T follicular helper cell (primary cell): ENCODE data around the gene LRRC70.
"Not testable (repeated sequence)": the region's sequence is repeated elsewhere in the genome, so short reads cannot be mapped to it uniquely, and the experiment has no call there.

ENCODE experiments used
- DNase-seq: peaks from one replicate; pipeline ENCODE4 v3.0.0-alpha.2; 2020; ENCODE audit warnings: low read depth

LRRC70 gene

GRCh38 chr5:62608529-62609511 is 30.2 kb downstream of the LRRC70 start:
- DNase-seq = no peak

DNA sequence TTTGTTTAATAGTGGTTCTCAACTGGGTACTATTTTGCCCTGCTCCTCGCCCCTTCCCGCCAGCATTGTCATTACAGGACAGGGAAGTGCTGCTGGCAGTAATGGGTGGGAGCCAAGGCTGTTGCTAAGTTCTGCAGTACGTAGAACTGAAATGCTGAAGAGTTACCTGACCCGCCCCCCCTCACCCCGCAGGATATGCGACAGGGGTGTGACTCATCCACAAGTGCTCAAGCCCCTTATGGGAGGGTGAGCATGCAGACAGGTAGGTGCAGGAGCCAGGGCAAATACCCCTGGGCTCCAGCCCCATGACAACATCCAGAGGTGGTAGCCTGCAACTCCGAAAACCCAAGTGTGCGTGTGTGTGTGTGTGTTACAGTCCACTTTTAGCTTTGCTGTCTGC is 35.7 kb downstream of the LRRC70 start:
- no peak for DNase-seq

DNA sequence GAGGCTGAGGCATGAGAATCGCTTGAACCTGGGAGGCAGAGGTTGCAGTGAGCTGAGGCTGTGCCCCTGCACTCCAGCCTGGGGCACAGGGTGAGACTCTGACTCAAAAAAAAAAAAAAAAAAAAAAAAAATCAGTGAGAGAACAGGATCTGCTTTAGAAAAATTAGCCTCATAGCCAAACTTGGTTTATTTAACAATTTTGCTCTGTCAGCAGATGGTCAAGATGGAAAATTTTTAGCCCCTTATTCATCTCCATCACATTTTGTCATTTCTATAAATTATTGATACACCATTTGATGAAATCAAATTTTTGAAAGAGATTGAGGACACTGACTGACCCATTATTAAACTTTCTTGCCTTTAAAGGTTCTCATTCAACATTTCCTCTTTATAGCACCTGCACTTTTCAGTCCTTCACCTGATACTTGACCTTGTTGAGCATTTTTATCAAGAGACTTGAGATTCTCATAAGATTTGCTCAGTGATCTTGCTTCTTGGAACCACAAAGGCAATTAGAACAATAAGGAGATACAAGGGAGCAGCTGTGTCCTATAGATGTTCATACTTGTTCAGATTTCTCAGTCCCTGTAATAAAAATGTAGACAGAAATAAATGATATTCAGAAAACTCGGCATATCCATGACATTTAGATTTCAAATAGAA is 38.1 kb downstream of the LRRC70 start:
- no peak for DNase-seq

GRCh38 chr5:62617943-62618342 is 39.3 kb downstream of the LRRC70 start:
- no peak for DNase-seq

DNA sequence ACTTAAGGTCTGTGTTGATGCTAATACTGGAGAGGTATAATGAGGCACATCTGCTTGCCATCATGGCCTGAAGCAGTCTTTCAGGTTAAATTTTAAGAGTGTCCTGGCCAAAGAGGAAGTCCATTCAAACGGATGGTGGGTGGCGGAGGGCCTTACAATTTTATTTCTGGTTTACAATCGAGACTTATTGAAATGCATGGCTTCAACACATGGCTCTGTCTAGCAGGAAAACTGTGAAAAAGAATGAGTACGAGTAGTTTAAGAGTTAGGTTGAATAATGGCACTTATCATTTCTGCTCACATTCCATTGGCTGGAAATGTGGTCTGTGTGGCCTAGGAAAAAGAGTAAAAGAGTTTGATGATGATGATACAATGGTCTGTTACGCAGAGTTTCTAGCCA is 42.1 kb downstream of the LRRC70 start:
- no peak for DNase-seq

DNA sequence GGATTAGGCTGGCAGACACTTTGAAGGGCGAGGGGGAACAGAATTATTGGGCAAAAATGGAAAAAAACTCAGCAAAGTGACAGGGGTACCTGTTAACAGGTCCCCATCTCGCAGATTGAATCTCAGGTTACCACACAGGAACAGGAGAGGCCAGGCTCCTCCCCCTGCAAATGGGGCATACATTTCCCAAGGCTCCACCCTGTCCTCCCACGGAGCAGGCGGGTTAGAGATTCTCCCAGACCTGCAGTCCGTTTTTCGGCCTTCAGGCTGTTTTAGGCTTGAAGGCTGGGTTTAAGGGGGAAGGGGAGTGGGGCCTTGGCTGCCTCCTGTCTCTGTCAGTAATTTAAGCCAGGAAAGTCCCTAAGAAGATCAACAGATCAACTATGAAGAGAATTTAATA is 42.7 kb downstream of the LRRC70 start:
- DNase-seq = no peak

DNA sequence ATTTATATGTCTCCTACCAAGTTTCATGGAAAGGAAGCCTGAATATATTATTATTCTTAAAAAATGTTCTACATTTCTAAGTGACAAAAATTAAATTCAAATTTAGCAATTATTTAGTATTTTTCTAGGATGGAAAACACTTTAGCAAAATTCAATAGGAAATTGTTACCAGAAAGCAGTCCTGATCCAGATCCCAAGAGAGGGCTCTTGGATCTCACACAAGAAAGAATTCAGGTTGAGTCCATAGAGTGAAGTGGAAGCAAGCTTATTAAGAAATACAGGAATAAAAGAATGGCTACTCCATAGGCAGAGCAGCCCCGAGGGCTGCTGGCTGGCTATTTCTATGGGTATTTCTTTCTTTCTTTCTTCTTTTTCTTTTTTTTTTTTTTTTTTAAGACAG is 44.7 kb downstream of the LRRC70 start:
- DNase-seq = no peak

GRCh38 chr5:62624436-62624835 is 45.8 kb downstream of the LRRC70 start:
- DNase-seq = not testable (repeated sequence)

DNA sequence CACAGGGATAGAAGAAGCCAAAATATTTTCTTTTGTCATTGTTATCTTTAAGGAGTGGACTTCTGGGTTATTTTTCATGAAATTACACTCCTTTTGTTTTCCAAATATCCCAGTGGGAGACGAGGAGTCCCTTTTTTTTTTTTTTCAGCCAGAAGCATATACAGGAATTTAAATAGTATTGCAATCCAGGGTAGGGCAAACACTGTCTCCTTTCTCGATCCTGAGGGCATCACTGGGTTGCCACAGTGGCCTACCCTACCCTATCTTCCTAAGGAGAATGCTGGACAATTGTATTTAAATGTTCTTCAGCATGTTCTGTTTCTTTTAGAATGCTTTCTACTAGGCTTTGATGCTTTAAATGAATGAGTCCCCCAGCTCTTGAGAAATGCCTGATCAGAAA is 47.9 kb downstream of the LRRC70 start:
- no peak for DNase-seq

- DNase-seq = no peak
Observed at GRCh38 chr5:62627121-62627520, 48.5 kb downstream of the LRRC70 start.

- DNase-seq = no peak
Observed at GRCh38 chr5:62627901-62628300, 49.3 kb downstream of the LRRC70 start.
